SK-N-SH treated with all-trans-retinoic acid at 6 μM for 48 hours (cell line): ENCODE measurements around the gene COL6A3.

Experiments
- ATAC-seq: fragments of 200-7000 bp; cut with Tn5 transposase; 3 replicates; pipeline ENCODE4 v1.9.1; 2020; ENCODE audit warnings: mild to moderate bottlenecking, moderate library complexity
- ARNTL ChIP-seq: fragments of 450-650 bp; formaldehyde crosslinking; IDR thresholded peaks from 2 replicates; pipeline ENCODE4 v1.5.0; 2020; ENCODE audit warnings: low read depth, mild to moderate bottlenecking, moderate library complexity, borderline replicate concordance
- BACH2 ChIP-seq: fragments of 250-450 bp; sonication (Bioruptor Pico); IDR thresholded peaks from 2 replicates; pipeline ENCODE4 v1.9.0; 2021; ENCODE audit warnings: mild to moderate bottlenecking, borderline replicate concordance
- ESRRG ChIP-seq: fragments of 250-450 bp; sonication (Bioruptor Pico); IDR thresholded peaks from 2 replicates; pipeline ENCODE4 v1.6.1; 2021; ENCODE audit warnings: mild to moderate bottlenecking
- GLIS3 ChIP-seq: fragments of 250-450 bp; sonication (Bioruptor Pico); IDR thresholded peaks from 2 replicates; pipeline ENCODE4 v1.5.0; 2020; ENCODE audit warnings: mild to moderate bottlenecking, moderate library complexity
- ISL1 ChIP-seq: fragments of 250-450 bp; sonication (Bioruptor Pico); IDR thresholded peaks from 2 replicates; pipeline ENCODE4 v2.1.2; 2022; ENCODE audit warnings: mild to moderate bottlenecking, moderate library complexity
- OSR1 ChIP-seq: fragments of 250-450 bp; sonication (Bioruptor Pico); IDR thresholded peaks from 2 replicates; pipeline ENCODE4 v1.8.0; 2022; ENCODE audit warnings: moderate library complexity, mild to moderate bottlenecking, inconsistent platforms
- POU6F1 ChIP-seq: fragments of 250-450 bp; sonication (Bioruptor Pico); IDR thresholded peaks from 2 replicates; pipeline ENCODE4 v1.8.0; 2021; ENCODE audit warnings: low read depth, mild to moderate bottlenecking, moderate library complexity, borderline replicate concordance
- PPARA ChIP-seq: fragments of 250-450 bp; sonication (Bioruptor Pico); IDR thresholded peaks from 2 replicates; pipeline ENCODE4 v1.5.0; 2020; ENCODE audit warnings: mild to moderate bottlenecking, borderline replicate concordance
- RARB ChIP-seq: fragments of 250-450 bp; sonication (Bioruptor Pico); IDR thresholded peaks from 2 replicates; pipeline ENCODE4 v1.8.0; 2021; ENCODE audit warnings: mild to moderate bottlenecking, moderate library complexity
- SNAI2 ChIP-seq: fragments of 250-450 bp; sonication (Bioruptor Pico); IDR thresholded peaks from 2 replicates; pipeline ENCODE4 v1.5.0; 2020; ENCODE audit warnings: mild to moderate bottlenecking, moderate library complexity
- TCF4 ChIP-seq: fragments of 250-450 bp; sonication (Bioruptor Pico); IDR thresholded peaks from 2 replicates; pipeline ENCODE4 v1.8.0; 2021; ENCODE audit warnings: mild to moderate bottlenecking, moderate library complexity, borderline replicate concordance
- TSHZ2 ChIP-seq: fragments of 250-450 bp; sonication (Bioruptor Pico); IDR thresholded peaks from 2 replicates; pipeline ENCODE4 v1.5.0; 2020; ENCODE audit warnings: mild to moderate bottlenecking, moderate library complexity
- ZC3H10 ChIP-seq: fragments of 250-450 bp; sonication (Bioruptor Pico); IDR thresholded peaks from 2 replicates; pipeline ENCODE4 v1.5.1; 2021; ENCODE audit warnings: mild to moderate bottlenecking, moderate library complexity
- ZFP3 ChIP-seq: fragments of 250-450 bp; sonication (Bioruptor Pico); IDR thresholded peaks from 2 replicates; pipeline ENCODE4 v1.5.0; 2020; ENCODE audit warnings: mild to moderate bottlenecking, moderate library complexity
- ZFP30 ChIP-seq: fragments of 450-650 bp; formaldehyde crosslinking; IDR thresholded peaks from 2 replicates; pipeline ENCODE4 v1.5.0; 2022; ENCODE audit warnings: mild to moderate bottlenecking, moderate library complexity
- ZNF70 ChIP-seq: fragments of 450-650 bp; formaldehyde crosslinking; IDR thresholded peaks from 2 replicates; pipeline ENCODE4 v1.5.0; 2020; ENCODE audit warnings: mild to moderate bottlenecking, moderate library complexity
- ZNF8 ChIP-seq: fragments of 450-650 bp; formaldehyde crosslinking; IDR thresholded peaks from 2 replicates; pipeline ENCODE4 v1.5.0; 2020; ENCODE audit warnings: mild to moderate bottlenecking, moderate library complexity
- TF ChIP-seq, protein P1 (sequence below): fragments of 250-450 bp; sonication (Bioruptor Pico); IDR thresholded peaks from 2 replicates; pipeline ENCODE4 v1.5.1; 2020; ENCODE audit warnings: low read depth, mild to moderate bottlenecking, moderate library complexity
- TF ChIP-seq, protein P2 (sequence below): fragments of 250-450 bp; sonication (Bioruptor Pico); IDR thresholded peaks from 2 replicates; pipeline ENCODE4 v1.8.0; 2020; ENCODE audit warnings: mild to moderate bottlenecking, moderate library complexity, borderline replicate concordance

Gene COL6A3

DNA sequence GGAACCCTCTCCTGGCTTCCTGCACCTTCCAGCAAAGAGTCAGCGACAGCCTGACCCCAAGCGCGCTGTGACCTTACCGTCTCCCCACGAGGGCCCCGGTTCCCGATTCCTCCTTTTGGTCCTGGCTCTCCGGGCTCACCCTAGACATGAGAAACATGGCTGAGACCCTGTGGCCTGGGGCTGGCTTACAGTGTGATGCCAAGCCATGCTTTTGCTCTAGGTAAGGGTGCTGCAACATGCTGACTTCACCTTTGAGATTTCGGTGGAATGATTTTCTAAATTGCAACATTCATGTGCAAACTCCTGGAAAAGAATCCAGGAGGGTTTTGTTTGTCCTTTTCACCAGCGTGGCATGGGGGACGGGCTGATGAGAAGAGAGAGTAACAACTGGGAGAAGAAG is 63.9 kb downstream of the COL6A3 start:
- no peak for ATAC-seq
- TF ChIP-seq TSHZ2 (no peak), ARNTL (CRISPR knock-in tag) (no peak), GLIS3 (no peak), ZFP3 (CRISPR knock-in tag) (no peak), ZNF8 (CRISPR knock-in tag) (no peak), ESRRG (CRISPR knock-in tag) (no peak), ZC3H10 (no peak), OSR1 (no peak), ISL1 (CRISPR knock-in tag) (no peak), BACH2 (CRISPR knock-in tag) (no peak), ZFP30 (CRISPR knock-in tag) (no peak), PPARA (CRISPR knock-in tag) (no peak)

- no peak for ATAC-seq
- TF ChIP-seq, protein P1, sequence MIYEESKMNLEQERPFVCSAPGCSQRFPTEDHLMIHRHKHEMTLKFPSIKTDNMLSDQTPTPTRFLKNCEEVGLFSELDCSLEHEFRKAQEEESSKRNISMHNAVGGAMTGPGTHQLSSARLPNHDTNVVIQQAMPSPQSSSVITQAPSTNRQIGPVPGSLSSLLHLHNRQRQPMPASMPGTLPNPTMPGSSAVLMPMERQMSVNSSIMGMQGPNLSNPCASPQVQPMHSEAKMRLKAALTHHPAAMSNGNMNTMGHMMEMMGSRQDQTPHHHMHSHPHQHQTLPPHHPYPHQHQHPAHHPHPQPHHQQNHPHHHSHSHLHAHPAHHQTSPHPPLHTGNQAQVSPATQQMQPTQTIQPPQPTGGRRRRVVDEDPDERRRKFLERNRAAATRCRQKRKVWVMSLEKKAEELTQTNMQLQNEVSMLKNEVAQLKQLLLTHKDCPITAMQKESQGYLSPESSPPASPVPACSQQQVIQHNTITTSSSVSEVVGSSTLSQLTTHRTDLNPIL (CRISPR knock-in tag): no peak
- TF ChIP-seq, protein P2, sequence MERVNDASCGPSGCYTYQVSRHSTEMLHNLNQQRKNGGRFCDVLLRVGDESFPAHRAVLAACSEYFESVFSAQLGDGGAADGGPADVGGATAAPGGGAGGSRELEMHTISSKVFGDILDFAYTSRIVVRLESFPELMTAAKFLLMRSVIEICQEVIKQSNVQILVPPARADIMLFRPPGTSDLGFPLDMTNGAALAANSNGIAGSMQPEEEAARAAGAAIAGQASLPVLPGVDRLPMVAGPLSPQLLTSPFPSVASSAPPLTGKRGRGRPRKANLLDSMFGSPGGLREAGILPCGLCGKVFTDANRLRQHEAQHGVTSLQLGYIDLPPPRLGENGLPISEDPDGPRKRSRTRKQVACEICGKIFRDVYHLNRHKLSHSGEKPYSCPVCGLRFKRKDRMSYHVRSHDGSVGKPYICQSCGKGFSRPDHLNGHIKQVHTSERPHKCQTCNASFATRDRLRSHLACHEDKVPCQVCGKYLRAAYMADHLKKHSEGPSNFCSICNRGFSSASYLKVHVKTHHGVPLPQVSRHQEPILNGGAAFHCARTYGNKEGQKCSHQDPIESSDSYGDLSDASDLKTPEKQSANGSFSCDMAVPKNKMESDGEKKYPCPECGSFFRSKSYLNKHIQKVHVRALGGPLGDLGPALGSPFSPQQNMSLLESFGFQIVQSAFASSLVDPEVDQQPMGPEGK (CRISPR knock-in tag): no peak
- TF ChIP-seq RARB (CRISPR knock-in tag) (no peak), ZNF70 (CRISPR knock-in tag) (no peak)
Observed at GRCh38 chr2:237348281-237348865, 65.6 kb downstream of the COL6A3 start.

GRCh38 chr2:237345891-237346640 is 67.9 kb downstream of the COL6A3 start:
- ATAC-seq: no peak
- TF ChIP-seq TCF4 (CRISPR knock-in tag) (no peak), POU6F1 (CRISPR knock-in tag) (no peak), BACH2 (CRISPR knock-in tag) (no peak), OSR1 (no peak), ZFP30 (CRISPR knock-in tag) (no peak), ZNF8 (CRISPR knock-in tag) (no peak), RARB (CRISPR knock-in tag) (no peak), SNAI2 (CRISPR knock-in tag) (no peak), ISL1 (CRISPR knock-in tag) (no peak)
- TF ChIP-seq, protein P2 (CRISPR knock-in tag): no peak
- TF ChIP-seq, protein P1 (CRISPR knock-in tag): no peak
